ENCODE data around the gene CACNA2D2. TPM values are rescaled to one million over a fixed set of nuclear protein-coding genes. Genes with fewer than 3 reads are reported as not detected.
"Not testable (repeated sequence)": the region's sequence is repeated elsewhere in the genome, so short reads cannot be mapped to it uniquely, and the experiment has no call there.

The CACNA2D2 gene
- total and polyA plus RNA-seq, 2 donors from 2014 or later = 3.6 to 6.0 TPM

GRCh38 chr3:50517721-50518206 lies 14.3 kb upstream of the CACNA2D2 start:
- intact Hi-C loops (cut with DNase I) = no loop called here

GRCh38 chr3:50516440-50516871 lies 13.0 kb upstream of the CACNA2D2 start:
- no peak for FAIRE-seq
- no peaks in the 10 kb centered on the region for H3K27me3 ChIP-seq (ENCODE audit: control insufficient read depth, insufficient read depth, low read length)
- intact Hi-C loops (cut with DNase I) = no loop called here
- H3K4me1 ChIP-seq (ENCODE audit: control insufficient read depth in 2 of 3, insufficient read depth in 2 of 3, low read depth in 1 of 3, low read length in 3 of 3) = peaks cover 0 to 5% (median 5%) of the 10 kb centered on the region in 3 donors
- TF ChIP-seq, protein P1, sequence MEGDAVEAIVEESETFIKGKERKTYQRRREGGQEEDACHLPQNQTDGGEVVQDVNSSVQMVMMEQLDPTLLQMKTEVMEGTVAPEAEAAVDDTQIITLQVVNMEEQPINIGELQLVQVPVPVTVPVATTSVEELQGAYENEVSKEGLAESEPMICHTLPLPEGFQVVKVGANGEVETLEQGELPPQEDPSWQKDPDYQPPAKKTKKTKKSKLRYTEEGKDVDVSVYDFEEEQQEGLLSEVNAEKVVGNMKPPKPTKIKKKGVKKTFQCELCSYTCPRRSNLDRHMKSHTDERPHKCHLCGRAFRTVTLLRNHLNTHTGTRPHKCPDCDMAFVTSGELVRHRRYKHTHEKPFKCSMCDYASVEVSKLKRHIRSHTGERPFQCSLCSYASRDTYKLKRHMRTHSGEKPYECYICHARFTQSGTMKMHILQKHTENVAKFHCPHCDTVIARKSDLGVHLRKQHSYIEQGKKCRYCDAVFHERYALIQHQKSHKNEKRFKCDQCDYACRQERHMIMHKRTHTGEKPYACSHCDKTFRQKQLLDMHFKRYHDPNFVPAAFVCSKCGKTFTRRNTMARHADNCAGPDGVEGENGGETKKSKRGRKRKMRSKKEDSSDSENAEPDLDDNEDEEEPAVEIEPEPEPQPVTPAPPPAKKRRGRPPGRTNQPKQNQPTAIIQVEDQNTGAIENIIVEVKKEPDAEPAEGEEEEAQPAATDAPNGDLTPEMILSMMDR (IDR thresholded peaks at IDR 0.05; ENCODE audit: borderline replicate concordance, extremely low read depth, insufficient read depth) = no peak
- no peaks in the 10 kb centered on the region for H3K36me3 ChIP-seq (ENCODE audit: control insufficient read depth in 2 of 3, insufficient read depth in 3 of 3, low read length in 3 of 3)
- H3K27ac ChIP-seq (ENCODE audit: low read depth in 2 of 2, low read length in 2 of 2) = no peak overlapping the region
- no peaks in the 10 kb centered on the region for H3K9me3 ChIP-seq (ENCODE audit: control insufficient read depth in 2 of 3, insufficient read depth in 1 of 3, low read length in 3 of 3)
- peak in 2 of 5 donors; percentile 68 to 72 for DNase-seq
- no peak overlapping the region for H3K9ac ChIP-seq (ENCODE audit: low read length in 3 of 3)
- no peak overlapping the region for H3K4me3 ChIP-seq (ENCODE audit: low read length in 3 of 3)

More at GRCh38 chr3:50517721-50518206, 14.3 kb upstream of the CACNA2D2 start:
- Histone ChIP-seq H3K9ac (ENCODE audit: low read length in 3 of 3) (no peak overlapping the region), H3K27ac (ENCODE audit: low read depth in 2 of 2, low read length in 2 of 2) (no peak overlapping the region), H3K4me3 (ENCODE audit: low read length in 3 of 3) (no peak overlapping the region), H3K4me1 (ENCODE audit: control insufficient read depth in 2 of 3, insufficient read depth in 2 of 3, low read depth in 1 of 3, low read length in 3 of 3) (peaks cover 0 to 5% (median 5%) of the 10 kb centered on the region in 3 donors), H3K27me3 (ENCODE audit: control insufficient read depth, insufficient read depth, low read length) (no peaks in the 10 kb centered on the region), H3K9me3 (ENCODE audit: control insufficient read depth in 2 of 3, insufficient read depth in 1 of 3, low read length in 3 of 3) (no peaks in the 10 kb centered on the region), H3K36me3 (ENCODE audit: control insufficient read depth in 2 of 3, insufficient read depth in 3 of 3, low read length in 3 of 3) (no peaks in the 10 kb centered on the region)
- TF ChIP-seq, protein P1 (IDR thresholded peaks at IDR 0.05; ENCODE audit: borderline replicate concordance, extremely low read depth, insufficient read depth) = no peak
- FAIRE-seq = no peak
- DNase-seq = no peak

DNA sequence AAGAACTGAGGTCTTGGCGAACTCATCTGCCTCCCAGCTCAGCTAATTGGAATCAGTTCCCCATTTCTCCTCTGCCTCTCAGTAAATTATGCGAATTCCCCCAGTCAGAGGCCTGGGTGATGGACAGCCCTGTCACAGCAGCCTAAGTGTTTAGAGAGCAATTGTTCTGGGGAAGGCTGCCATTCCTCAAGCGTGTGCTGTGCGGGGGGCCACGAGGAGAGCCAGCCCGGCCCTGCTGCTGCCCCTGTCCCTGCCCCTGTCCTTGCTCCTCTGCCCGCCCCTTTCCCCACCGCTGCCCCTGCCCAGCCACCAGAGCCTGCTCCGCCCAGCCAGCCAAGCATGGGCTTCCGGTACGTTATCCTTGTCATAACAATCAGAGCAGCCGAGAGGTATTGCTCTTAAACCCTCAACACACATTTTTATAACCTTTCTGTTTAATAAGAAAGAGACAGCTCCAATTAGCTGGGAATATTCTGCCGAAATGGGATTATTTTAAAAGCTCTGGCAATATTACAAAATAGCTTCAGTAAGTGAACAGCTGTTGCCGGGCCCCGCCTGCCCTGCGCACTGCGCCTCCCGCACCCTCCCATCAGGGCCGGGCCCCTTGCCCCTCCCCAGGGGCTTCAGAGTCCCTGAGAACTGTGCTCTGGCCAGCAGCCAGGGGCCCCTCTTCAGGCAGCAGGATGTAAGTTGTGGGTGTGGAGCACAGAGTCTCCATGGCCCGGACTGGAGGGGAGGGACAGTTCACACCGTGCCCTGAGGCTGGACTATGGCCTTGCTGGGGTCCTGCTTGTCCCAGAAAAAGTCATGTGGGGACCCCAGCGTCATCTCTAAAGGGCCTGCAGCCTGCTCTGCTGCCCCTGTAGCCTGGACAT lies 12.4 kb upstream of the CACNA2D2 start:
- Histone ChIP-seq H3K27ac (ENCODE audit: low read depth in 2 of 2, low read length in 2 of 2) (no peak overlapping the region), H3K4me3 (ENCODE audit: low read length in 3 of 3) (no peak overlapping the region), H3K27me3 (ENCODE audit: control insufficient read depth, insufficient read depth, low read length) (no peaks in the 10 kb centered on the region), H3K4me1 (ENCODE audit: control insufficient read depth in 2 of 3, insufficient read depth in 2 of 3, low read depth in 1 of 3, low read length in 3 of 3) (peaks cover 0 to 5% (median 5%) of the 10 kb centered on the region in 3 donors), H3K9ac (ENCODE audit: low read length in 3 of 3) (no peak overlapping the region), H3K9me3 (ENCODE audit: control insufficient read depth in 2 of 3, insufficient read depth in 1 of 3, low read length in 3 of 3) (no peaks in the 10 kb centered on the region), H3K36me3 (ENCODE audit: control insufficient read depth in 2 of 3, insufficient read depth in 3 of 3, low read length in 3 of 3) (no peaks in the 10 kb centered on the region)
- intact Hi-C loops (cut with DNase I) = no loop called here
- DNase-seq (peak; percentile 89 to 95 (median 90)), FAIRE-seq (no peak)
- TF ChIP-seq, protein P1 (IDR thresholded peaks at IDR 0.05; ENCODE audit: borderline replicate concordance, extremely low read depth, insufficient read depth) = no peak

GRCh38 chr3:50512908-50513307 lies 9.5 kb upstream of the CACNA2D2 start:
- H3K36me3 ChIP-seq (ENCODE audit: control insufficient read depth in 2 of 3, insufficient read depth in 3 of 3, low read length in 3 of 3); H3K27ac ChIP-seq (ENCODE audit: low read depth in 2 of 2, low read length in 2 of 2); H3K9me3 ChIP-seq (ENCODE audit: control insufficient read depth in 2 of 3, insufficient read depth in 1 of 3, low read length in 3 of 3); DNase-seq; FAIRE-seq; H3K9ac ChIP-seq (ENCODE audit: low read length in 3 of 3); H3K27me3 ChIP-seq (ENCODE audit: control insufficient read depth, insufficient read depth, low read length); intact Hi-C loops (cut with DNase I); H3K4me3 ChIP-seq (ENCODE audit: low read length in 3 of 3); H3K4me1 ChIP-seq (ENCODE audit: control insufficient read depth in 2 of 3, insufficient read depth in 2 of 3, low read depth in 1 of 3, low read length in 3 of 3): not testable (repeated sequence)

All from kidney (tissue), 14 donors.